NCI-H460 (cell line): ENCODE data around the gene ZNF366. TPM values are rescaled to one million over a fixed set of nuclear protein-coding genes. Genes with fewer than 3 reads are reported as not detected.

Experiments
- DNase-seq: peaks from one replicate; pipeline ENCODE4 v3.0.0-alpha.2; 2016; ENCODE audit warnings: low read depth; ENCODE audit errors: extremely low read depth
- total RNA-seq: library from RNA; depleted of rRNA; stranded (reverse); fragments of >200 nt; shearing (Covaris generic); gene quantifications from 2 replicates; pipeline ENCODE4 v1.2.3, GENCODE V29; 2014

Gene ZNF366
- total RNA-seq, 1 experiment from 2014 or later = not detected

DNA sequence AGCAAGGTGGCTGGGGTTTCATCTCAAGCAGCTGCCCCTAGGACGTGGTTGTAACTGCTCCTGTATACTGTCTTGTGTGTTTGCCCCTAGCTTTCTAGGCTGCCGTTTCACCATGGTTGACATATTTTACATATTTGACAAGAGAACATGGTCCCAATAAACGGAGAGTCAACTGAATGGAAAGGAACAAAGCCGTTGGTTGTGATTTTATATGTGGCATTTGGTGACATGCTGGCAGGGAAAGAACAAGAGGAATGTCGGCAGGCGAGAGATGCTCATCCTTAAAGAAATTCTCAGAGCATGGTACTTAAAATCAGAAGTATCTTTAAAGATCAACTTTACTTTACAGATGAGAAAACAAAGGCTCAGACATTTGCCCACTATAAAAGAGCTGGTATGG is 11.8 kb downstream of the ZNF366 start:
- DNase-seq = no peak

DNA sequence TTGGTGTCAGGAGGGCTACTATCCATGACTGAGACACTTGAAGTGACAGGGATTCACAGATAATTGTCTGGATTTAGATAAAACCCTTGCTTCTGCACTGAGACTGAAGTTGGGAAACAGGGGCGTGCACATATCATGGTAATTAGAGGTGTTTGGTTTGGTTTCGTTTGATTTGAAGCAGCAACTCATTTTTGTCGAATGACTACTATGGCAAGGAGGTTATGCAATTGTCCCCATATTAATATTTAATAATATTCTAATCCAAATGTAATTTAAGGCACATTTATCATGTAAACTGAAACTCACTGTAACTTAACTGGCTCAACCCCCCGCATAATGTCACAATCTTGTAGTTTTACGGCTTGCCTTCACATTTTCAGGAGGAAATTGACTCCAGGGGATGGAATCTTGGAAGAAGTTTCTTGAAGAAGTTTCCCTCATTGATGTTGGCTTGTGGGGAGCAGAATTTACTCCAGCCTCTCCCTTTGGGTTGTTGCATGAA is 12.5 kb downstream of the ZNF366 start:
- no peak for DNase-seq

DNA sequence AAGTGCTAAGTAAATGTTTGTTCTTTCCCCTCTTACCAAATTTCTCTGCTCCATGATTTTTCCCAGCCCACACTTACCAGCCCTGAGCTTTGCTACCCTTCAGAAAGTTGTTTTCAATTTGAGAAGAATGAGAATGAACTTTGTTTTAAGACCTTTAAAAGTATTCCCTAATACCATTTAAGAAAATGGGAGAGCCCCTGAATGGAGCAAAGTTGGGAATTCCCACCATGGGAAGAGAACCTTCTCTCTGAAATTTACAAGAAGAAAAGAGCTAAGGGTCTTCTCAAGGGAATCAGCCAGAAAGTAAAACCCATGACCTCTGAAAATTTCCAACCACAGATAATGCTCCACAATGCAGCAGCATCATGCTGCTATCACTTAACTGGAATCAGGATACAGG is 17.7 kb downstream of the ZNF366 start:
- DNase-seq = no peak

DNA sequence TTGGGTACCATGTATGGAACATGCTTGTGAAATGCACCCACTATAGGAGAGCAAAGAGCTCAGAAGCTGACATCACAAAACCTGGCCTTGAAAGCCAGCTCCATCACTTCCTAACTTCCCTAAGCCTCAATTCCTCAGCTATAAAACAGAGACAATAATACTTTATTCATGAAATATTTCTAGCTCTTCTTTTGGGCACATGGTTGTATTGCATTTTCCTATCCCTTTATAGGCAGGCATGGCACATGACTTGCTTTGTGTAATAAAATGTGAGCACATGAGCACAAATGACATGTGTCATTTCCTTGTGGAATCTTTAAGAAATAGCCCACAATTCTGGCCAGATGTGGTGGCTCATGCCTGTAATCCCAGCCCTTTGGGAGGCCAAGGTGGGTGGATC is 18.5 kb downstream of the ZNF366 start:
- no peak for DNase-seq

DNA sequence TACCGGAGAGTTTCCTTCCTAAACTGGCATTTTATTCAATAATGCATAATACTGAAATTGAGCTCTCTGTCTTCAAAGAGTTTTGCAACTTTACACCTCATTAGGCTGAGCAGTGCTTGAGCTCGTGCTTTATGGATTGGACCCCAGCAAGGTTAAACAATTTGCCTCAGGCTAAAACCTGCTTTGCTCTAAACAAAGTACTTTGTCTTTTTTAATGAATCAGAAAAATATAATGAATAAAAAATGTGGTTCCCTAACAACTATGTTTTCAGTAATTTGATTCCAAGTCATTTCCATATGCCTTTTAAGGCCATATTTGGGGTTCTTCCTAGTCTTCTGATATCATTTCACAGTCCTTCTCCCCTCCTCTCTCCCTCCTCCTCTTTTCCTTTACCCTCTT is 20.0 kb downstream of the ZNF366 start:
- DNase-seq = no peak

DNA sequence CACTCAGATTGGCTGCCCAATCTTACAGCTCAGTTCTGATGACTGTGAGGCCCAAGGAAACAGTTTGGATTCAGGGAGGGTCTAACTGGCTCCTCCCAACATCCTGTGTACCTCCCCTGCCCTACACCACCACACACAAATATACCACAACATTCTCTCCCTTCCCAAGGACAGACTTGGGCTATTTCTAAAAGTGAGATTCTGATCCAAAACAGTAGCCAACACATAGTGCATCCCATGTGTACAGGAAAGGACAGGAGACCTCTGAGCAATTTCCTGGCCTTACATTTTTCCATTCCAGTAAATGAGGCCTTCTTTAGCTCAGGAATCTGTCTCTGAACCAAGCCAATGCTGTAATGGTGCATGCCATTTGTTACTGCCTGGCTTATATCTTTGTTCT is 20.8 kb downstream of the ZNF366 start:
- DNase-seq = no peak

DNA sequence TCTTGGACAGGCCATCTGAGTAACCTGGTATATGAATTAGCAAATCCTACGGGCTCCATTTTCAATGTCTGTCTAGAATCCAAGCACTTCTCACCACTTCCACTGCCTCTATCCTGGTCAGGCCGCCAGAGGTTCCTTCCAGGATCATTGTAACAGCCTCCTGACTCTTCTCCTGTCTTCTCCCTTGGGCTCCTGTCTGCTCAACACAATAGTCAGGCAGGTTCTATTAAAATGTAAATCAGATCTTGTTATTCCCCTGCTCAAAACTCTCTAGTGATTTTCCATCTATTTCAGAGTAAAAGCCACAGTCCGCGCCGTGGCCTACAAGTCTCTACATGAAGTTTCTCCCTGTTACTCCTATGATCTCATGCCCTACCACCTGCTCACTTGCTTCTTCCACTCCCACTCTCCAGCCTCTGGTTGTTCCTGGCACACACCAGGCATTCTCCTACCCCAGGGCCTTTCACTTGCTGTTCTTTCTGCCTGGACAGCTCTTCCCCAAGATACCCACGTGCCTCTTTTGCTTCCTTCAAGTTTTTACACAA is 21.7 kb downstream of the ZNF366 start:
- no peak for DNase-seq

DNA sequence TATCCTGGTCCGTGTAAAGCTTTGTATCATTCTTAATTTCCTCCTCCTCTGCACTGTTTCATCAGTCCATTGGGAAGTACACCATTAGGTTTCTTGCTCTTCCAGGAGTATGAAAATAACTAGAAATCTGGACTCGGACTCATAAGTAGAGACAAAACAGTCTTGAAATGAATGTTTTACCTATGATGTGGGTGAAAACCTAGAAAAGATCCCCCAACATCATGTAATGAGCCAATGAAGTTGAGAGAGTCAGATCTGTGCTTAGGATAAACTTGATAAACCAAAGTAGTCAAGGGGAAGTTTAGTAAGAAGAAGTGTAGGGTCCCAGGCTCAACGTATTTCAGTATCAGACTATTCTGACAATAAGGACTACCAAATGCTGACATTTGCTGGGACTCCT is 25.2 kb downstream of the ZNF366 start:
- no peak for DNase-seq

DNA sequence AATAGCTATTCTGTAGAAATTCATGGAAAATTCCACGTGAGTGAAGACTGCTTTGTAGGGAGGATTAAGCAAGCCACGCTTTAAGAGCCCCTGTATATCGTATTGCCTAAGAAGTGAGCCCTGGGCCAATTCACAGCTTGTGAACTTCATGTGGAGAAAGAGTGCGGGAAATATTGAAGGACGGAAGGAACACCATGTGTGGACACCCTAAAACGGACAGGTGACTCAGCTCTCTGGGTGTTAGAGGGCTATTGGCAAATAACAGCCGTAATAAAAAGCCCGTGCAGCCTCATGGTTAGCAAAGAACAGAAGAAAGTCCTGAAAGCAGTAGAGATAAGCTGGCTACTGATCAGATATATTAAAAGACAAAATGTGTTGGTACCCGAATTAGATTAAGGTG is 26.4 kb downstream of the ZNF366 start:
- DNase-seq = no peak

DNA sequence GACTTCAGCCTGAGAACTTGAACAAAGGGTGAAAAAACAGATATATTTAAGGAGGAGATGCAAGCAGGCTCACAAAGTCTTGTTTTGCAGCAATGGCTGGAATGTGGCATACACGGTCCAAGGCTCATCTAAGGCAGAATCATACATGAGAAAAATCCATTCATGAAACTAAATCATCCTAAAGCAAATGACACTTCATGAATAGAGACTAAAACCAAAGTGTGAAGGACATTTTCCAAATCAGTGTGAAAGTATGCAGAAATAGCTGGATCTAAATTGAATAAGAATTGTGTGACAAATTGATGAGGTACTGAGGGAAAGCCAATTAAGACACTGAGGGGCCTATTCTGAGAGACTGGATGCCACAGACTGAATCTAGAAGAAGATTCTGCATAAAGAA is 27.3 kb downstream of the ZNF366 start:
- no peak for DNase-seq

DNA sequence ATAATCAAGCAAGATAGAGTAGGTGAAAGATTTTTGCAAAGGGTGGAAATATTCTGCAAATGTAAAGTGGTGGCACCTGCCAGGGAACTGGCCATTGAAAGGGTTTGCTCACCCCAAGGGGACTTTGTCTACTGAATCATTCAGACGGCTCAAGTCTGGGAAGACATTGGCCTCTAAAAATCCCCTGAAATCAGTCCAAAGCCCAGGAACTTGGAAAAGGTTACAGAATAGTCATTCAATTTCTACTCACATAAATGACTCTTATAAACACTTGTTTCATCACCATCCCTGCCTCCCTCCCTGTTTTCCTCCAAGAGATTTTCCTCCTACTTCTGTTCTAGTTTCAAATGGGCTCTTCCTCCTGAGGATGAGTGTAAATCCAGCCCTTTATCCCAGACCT is 28.5 kb downstream of the ZNF366 start:
- DNase-seq = no peak

DNA sequence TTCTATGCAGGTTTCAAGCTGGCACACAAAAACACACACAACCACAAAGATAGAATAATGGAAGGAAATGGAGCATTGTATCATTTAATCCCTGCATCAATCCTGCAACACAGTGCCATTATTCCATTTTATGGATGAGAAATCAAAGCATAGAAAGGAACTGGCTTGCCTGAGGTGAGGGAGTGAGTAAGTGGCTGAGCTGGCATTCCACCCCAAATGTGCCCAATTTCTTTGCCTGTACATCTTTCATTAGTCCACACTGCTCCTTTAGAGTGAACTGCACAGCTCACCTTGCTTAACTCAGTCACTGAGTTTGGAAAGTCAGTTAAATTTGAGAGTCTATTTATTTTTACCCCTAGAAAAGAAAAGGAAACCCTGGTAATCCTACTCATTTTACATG is 28.9 kb downstream of the ZNF366 start:
- no peak for DNase-seq

DNA sequence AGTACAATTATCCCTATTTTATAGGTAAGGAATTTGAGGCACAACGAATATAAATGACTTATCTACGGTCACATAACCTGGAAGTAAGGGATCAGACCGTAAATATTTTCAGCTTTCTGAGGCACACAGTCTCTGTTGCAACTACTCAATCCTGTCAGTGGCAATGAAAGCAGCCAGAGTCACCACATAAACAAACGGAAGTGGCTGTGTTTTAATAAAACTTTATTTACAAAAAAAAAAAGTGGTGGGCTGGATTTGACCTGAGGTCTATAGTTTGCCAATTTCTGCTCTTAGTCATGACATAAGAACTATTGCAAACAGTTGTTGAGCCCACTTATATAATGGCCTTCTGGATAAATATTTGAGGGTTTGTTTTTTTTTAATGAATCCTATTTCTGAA is 29.6 kb downstream of the ZNF366 start:
- DNase-seq = no peak

DNA sequence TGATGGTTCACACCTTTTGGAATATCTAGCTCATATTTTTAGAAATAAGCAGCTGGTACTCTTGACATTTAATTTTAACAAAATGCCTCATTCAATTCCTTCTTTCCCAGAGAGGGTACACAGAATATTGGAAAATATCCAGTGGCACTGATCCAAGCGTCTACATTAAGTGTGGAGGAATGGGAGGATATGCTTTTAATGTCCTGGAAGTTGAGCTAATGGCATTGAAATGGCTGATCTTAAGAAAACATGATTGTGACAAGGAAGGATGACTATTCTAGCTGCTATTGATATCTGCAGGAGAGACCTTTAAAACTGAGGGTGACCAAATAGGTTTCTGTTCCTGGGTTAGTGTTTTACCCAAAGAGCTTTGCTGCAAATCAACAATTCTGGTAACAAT is 30.0 kb downstream of the ZNF366 start:
- DNase-seq = no peak

DNA sequence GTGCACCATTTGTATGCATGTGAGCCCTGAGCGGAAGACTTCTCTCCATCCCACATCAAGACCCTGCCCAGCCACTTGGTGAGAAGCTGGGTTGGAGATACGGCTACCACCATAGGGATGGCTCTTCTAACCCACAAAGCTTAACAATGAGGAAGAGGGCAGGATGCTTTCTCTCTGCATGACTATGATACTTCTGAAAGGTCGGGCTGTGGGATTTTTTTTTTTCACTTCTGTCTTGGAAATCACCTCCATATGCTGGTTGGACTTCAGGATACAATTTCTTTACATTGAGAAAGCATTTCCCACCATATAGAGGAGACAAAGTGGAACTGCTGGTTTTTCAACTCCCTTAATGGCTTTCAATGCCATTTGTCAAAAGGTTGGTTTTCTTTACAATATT is 30.5 kb downstream of the ZNF366 start:
- DNase-seq = no peak

DNA sequence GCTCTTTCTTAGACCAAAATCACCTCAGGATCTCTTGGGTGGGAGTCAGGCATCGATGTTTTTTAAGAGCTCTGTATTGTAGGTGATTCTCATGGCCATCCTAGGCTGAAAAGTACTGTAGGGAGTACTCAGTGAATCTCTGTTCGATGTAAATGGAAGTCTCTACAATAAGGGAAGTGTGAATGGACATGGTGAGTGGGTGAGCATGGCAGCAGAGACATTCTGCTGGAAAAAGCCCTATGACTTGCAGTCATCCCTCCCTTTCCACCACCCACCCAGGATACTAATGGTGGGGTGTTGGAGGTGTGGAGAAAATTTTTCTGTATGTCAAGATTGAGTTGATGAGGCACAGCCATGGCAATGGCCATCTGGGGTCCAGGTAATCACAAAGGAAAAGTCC is 30.9 kb downstream of the ZNF366 start:
- DNase-seq = no peak

DNA sequence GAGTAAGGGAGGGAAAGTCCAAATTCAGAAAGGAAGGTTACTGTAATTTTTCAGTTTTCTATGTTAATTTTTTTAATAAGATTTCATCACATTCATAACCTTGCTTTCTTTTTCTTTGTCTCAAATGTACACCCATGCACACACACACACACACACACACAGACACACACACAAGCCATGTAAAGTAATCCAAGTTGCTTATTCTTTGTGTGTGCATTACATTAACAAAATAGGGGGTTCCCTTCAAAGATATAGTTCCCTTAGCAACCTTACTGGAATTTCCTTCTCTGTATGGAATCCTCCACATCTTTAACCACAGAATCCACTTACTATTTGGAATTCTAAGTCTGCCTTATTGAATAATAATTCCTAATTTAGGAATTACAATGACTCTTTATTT is 32.7 kb downstream of the ZNF366 start:
- no peak for DNase-seq

DNA sequence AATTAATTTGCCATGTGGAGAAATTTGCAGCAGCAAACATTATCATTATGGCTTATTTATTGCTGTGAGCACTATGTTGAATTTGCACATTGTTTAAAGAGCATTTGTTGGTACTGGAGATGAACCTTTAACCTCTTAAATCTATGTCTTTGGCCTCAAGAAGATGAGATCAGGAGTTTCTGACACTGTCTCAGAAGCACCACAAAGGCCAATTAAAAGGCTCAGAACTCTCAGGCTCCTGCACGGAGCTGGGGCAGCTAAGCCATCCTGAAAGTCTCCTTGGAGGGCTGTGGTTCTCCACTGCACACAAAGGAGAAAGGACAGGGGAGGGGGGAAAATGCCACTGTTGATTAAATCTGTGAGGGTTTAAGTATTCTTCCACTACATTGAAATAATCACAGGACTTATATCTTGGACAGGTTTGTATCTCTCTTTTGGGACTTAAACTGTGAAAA is 33.1 kb downstream of the ZNF366 start:
- DNase-seq = no peak

DNA sequence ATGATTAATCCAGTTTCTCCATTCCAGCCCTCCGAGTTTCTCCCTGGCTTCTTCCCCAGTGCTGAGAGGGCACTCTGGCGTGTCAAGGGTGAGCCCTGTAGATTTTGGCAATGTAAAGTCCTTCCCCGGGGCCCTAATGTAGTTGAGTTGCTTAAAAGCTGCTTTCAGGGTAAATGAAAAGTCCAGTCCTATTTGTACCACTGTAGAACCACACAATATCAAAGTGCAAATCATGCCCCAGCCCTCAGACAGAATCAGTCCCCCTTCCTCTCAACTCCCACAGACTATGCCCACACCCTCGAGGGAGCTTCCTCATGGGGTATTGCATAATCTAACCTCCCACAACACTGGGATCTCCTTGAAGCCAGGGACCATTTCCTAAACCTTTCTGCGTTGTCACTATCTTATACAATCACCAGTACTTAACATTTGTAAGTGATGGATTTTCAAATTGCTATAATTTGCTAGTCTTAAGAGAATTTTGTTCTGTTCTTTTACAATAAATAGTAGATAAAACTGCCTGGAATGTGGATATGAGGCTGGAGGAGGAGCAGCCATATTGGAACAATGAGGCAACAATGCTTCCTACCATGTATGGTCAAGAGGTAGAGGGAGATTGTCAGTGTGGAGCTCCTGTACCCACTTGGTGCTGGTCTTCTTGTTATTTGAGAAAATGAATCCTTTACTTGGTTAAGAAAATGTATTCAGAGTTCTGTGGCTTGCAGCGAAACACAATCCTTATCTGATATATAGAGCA is 34.4 kb downstream of the ZNF366 start:
- DNase-seq = no peak

DNA sequence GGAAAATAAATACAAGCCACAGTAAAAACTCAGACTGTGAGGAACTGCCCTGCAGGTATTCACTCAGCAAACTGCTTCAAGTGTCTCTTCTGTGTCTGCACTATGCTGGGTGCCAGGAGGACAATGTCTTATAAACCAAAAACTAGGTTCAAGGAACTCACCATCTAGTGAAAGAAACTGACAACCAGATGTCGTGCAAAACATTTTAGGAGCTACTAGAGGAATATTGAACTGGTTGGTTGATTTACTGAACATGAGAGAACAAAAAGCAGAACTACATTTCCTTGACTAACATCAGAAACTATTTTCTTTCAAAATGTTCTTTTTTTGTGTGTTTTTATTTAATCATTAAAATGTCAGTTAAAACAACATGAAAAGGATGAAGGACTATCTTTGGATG is 35.2 kb downstream of the ZNF366 start:
- DNase-seq = no peak

DNA sequence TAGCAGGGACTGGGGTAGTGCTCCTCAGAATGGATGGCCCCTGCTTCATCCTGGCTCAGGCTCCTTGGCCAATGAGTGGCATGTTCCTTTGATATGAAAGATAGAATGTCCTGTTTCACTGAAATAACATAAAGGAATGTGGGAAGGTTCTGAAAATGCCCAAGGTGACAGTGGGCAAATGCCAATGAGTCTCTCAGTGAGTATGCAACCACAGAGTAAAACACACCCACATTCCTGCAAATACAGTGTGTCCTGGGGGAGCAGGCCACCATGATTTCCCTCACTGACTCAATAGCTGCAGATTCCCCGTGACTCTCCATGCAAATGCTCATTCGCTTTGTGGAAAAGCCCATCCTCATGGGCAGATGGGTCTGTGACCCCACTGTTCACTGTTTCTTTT is 36.4 kb downstream of the ZNF366 start:
- no peak for DNase-seq

DNA sequence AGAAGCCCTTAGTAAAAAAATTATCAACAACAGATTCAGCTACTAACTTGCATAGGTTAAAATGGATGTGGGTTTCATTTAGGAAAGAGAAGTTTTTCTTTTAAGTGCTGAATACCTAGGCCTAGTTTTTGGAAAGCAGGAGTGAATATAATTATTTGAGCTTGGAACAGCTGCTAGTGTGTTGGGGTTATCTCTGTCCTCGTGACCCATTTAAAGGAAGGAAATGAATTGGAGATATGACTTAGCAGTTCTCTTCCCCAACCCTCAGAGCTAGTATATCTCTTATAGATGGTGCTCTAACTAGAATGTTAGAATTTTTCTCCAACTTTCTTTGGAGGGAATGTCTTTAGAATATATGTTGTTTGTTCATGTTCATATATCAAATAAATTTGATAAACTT is 38.6 kb downstream of the ZNF366 start:
- DNase-seq = no peak

DNA sequence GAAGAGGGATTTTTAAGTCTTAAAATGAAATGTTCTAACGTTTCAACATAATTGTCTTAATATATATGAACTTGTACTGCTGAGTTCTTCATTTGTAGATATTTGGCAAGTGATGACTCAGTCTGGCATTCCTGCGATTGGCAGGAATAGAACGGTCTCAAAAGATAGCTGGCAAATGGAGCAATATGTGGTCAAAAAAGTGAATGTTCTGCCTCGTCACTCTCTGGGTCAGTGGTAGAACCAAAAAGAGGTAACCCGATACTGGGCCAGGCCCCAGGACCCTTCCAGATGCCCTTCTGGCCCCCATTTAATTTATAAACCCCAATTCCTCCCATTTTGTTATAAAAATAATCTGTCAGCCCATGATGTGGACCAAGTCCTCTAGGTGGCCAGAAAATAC is 39.2 kb downstream of the ZNF366 start:
- no peak for DNase-seq
